ENCODE results near the gene PLCL1.

- TF ChIP-seq, protein P1, sequence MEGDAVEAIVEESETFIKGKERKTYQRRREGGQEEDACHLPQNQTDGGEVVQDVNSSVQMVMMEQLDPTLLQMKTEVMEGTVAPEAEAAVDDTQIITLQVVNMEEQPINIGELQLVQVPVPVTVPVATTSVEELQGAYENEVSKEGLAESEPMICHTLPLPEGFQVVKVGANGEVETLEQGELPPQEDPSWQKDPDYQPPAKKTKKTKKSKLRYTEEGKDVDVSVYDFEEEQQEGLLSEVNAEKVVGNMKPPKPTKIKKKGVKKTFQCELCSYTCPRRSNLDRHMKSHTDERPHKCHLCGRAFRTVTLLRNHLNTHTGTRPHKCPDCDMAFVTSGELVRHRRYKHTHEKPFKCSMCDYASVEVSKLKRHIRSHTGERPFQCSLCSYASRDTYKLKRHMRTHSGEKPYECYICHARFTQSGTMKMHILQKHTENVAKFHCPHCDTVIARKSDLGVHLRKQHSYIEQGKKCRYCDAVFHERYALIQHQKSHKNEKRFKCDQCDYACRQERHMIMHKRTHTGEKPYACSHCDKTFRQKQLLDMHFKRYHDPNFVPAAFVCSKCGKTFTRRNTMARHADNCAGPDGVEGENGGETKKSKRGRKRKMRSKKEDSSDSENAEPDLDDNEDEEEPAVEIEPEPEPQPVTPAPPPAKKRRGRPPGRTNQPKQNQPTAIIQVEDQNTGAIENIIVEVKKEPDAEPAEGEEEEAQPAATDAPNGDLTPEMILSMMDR (IDR thresholded peaks at IDR 0.05): no peak
- TF ChIP-seq POLR2A (IDR thresholded peaks at IDR 0.05): no peak
Measured at GRCh38 chr2:197925976-197926375, 121.6 kb downstream of the PLCL1 start.

Measured in esophagus squamous epithelium (tissue), 4 donors.